ENCODE results near the gene MPHOSPH6. TPM values are rescaled to one million over a fixed set of nuclear protein-coding genes. Genes with fewer than 3 reads are reported as not detected.

Gene MPHOSPH6
- total RNA-seq = 10 to 100 TPM; 17.8 to 48.9 (median 26.8) TPM

- TF ChIP-seq CTCF (IDR thresholded peaks at IDR 0.05; ENCODE audit: low read depth) = no peak
Measured at GRCh38 chr16:82169861-82170845, at the start of gene MPHOSPH6. MPHOSPH6 (minus strand) TSS chr16:82170224; CDS start chr16:82170175, 49 bp downstream.

GRCh38 chr16:82219298-82219697, 49.3 kb upstream of the MPHOSPH6 start:
- TF ChIP-seq CTCF (IDR thresholded peaks at IDR 0.05; ENCODE audit: low read depth) = no peak

- TF ChIP-seq CTCF (IDR thresholded peaks at IDR 0.05; ENCODE audit: low read depth) = no peak
Measured at GRCh38 chr16:82203198-82203597, 33.2 kb upstream of the MPHOSPH6 start.

GRCh38 chr16:82201926-82202325, 31.9 kb upstream of the MPHOSPH6 start:
- no peak for TF ChIP-seq CTCF (IDR thresholded peaks at IDR 0.05; ENCODE audit: low read depth)

GRCh38 chr16:82201351-82201750, 31.3 kb upstream of the MPHOSPH6 start:
- no peak for TF ChIP-seq CTCF (IDR thresholded peaks at IDR 0.05; ENCODE audit: low read depth)

- no peak for TF ChIP-seq CTCF (IDR thresholded peaks at IDR 0.05; ENCODE audit: low read depth)
Measured at GRCh38 chr16:82199209-82199608, 29.2 kb upstream of the MPHOSPH6 start.

GRCh38 chr16:82197540-82198240, 27.7 kb upstream of the MPHOSPH6 start:
- TF ChIP-seq CTCF (IDR thresholded peaks at IDR 0.05; ENCODE audit: low read depth) = no peak
